ENCODE data around the gene SSNA1.

DNA sequence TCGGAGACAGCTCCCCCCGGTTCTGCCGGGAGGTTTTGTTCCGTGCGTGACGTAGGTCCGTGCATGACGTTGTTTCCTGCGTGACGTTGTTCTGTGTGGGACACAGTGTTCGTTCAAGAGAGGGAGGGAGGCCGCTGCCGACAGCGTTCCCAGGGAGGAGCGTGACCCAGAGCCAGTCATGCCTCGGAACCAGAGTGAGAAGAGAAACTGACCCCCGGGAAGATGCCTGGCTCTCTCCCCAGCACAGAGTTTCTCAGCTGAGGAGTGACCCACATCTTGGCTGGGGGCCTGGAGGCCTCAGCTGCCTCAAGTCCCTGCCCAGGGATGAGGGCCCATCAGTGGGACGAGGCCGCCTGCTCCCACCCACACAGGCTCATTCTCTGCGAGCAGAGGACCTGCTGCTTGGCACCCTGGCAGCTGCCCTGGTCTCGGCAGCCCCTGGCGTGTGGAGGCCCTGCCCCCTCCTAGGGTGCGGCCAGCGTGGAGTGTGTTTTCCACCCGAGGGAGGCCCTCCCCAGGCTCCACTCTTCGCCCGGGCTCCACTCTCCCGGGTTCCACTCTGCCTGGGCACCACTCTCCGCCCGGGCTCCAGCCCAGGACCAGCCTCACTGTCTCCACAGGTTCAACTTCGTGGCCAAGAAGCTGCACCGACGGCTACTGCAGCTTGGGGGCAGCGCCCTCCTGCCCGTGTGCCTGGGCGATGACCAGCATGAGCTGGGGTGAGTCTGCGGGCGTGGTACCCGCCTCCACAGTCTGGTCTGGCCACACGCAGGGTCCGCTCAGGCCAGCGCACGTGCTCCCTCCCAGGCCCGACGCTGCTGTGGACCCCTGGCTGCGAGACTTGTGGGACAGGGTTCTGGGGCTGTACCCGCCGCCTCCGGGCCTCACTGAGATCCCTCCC is 24.9 kb downstream of the SSNA1 start:
- TF ChIP-seq, protein P1, sequence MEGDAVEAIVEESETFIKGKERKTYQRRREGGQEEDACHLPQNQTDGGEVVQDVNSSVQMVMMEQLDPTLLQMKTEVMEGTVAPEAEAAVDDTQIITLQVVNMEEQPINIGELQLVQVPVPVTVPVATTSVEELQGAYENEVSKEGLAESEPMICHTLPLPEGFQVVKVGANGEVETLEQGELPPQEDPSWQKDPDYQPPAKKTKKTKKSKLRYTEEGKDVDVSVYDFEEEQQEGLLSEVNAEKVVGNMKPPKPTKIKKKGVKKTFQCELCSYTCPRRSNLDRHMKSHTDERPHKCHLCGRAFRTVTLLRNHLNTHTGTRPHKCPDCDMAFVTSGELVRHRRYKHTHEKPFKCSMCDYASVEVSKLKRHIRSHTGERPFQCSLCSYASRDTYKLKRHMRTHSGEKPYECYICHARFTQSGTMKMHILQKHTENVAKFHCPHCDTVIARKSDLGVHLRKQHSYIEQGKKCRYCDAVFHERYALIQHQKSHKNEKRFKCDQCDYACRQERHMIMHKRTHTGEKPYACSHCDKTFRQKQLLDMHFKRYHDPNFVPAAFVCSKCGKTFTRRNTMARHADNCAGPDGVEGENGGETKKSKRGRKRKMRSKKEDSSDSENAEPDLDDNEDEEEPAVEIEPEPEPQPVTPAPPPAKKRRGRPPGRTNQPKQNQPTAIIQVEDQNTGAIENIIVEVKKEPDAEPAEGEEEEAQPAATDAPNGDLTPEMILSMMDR (IDR thresholded peaks at IDR 0.05): no peak
- TF ChIP-seq POLR2A (IDR thresholded peaks at IDR 0.05): no peak

Measured in lower leg skin (tissue), 3 donors.